Muscle of arm (tissue), 12 donors: ENCODE data around the gene ACVR1. TPM values are rescaled to one million over a fixed set of nuclear protein-coding genes. Genes with fewer than 3 reads are reported as not detected.

Experiments
- DNase-seq: peaks from one replicate; pipeline ENCODE4 v3.0.0-alpha.2; 2013
- polyA plus RNA-seq, 12 donors: library from polyadenylated mRNA; unstranded; fragments of 120-200 nt; gene quantifications; one replicate each; pipeline ENCODE4 v1.2.1, GENCODE V29; 2013; ENCODE audit not compliant: insufficient read length in 12 of 12

Gene ACVR1
- polyA plus RNA-seq, 12 donors = 24.4 to 43.0 (median 32.5) TPM; not detected in 1

DNA sequence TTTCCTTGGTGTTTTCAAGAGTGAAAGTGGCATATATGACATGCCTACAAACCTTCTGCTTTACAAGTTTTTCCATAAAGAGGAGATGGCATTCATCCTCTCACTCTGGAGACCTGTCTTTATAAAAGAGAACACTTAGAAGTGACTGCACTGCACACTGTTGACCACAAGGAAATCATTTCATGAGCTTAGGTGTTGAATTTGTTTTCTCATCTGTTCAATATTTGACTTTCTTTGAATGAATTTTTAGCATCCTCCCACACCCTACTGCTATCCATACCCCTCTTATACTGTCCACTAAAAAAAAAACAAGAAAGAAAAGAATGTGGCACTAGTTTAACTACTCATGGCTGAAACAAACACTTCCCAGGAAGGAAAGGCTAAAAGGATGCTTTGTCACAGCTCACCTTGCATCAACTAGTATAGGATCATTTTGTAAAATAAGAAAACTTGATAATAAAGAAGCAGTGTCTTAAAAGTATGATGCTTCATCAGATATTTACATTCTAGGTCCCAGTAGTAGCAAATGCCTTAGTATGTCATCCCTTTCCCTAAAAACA, 83.0 kb downstream of the ACVR1 start:
- no peak for DNase-seq

GRCh38 chr2:157792335-157793052, 83.6 kb downstream of the ACVR1 start:
- DNase-seq = no peak

DNA sequence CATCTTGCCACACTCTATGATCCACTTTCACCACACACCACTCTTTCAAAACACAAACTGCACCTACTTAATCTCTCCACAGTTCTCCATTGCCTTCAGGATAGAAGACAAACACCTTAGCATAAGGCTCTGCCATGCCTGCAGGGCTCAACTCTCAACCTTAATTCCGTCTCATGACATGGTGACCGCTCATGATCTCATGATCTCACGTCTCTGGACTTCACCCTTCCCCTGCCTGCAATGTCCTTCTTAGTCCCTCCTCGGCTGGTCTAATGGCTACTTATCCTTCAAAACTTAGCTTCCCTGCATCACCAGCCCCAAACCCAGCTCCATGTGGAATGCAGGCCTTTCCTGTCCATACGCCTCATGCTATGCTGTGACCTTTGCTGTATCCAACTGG, 85.3 kb downstream of the ACVR1 start:
- no peak for DNase-seq

GRCh38 chr2:157789933-157790511, 86.1 kb downstream of the ACVR1 start:
- DNase-seq = peak; percentile 40

- DNase-seq = no peak
These were observed 86.9 kb downstream of the ACVR1 start for GRCh38 chr2:157789256-157789655.

DNA sequence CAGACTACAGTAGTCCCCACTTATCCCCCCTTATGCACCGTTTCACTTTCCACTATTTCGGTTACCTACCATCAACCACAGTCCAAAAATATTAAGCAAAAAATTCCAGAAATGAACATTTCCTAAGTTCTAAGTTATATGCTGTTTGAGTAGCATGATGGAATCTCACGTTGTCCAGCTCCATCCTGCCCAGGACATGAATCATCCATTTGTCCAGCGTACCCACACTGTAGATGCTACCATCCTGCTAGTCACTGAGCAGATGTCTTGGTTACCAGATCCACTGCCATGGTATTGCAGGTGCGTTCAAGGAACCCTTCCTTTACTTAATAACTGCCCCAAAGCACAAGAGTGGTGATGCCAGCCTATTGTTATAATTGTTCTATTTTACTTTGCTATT, 87.9 kb downstream of the ACVR1 start:
- no peak for DNase-seq

DNA sequence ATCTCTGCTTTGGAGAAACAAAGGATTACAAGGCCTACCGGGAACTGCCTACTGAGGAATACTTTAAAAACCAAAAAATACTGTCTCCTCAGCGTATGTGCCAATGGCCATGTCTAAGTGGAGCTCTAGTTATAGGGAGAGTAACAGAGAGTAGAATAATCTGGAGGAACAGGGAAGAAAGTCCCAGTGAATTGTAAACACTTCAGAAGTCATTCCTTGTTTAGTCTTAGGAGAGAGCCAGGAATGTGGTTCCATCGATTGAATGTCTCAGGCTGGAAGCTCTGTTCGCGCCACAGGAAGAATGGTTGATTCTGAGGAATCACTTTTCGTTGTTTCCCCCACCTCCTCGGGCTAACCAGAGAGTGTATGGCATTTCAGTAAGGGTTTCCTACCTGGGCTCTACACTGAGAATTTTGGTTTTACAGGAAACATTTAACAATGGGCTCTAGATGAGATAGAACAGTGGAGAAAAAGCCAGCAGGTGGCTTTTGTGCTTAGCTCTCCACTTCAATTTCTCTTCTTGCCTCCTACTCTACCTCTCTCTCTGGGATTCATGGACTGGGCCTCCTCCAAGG, 88.7 kb downstream of the ACVR1 start:
- no peak for DNase-seq

DNA sequence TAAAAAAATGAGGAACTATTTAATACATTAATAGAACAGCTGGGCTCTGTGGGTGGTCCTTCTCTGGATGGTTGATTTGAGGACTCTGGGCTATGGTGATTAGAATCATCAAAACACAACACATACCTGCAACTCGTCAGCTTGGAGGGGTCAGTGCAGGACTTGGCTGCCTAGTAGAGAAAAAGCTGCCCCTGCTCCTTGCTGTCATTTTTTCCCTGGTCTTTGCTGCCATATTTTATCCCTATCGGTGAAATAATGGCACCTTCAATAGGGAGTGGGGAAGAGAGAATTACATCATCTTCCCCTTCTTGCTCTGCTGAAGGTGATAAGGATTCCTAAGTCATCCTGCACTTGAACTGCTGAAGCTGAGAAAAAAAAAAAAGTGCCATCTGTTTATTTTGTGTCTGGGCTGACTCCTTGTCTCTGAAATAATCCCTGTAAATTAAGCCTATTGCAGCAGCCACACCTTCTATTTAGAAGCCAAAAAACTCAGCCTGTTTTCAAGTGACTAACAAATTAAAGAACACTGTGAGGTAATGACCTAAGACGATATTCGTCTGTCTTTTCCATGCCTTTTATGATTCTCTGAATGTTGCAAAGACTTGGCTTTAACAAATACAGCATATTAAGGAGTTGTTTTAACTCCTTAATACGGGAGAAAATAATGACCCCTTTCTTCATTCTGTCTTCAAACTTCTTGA, 89.3 kb downstream of the ACVR1 start:
- no peak for DNase-seq

DNA sequence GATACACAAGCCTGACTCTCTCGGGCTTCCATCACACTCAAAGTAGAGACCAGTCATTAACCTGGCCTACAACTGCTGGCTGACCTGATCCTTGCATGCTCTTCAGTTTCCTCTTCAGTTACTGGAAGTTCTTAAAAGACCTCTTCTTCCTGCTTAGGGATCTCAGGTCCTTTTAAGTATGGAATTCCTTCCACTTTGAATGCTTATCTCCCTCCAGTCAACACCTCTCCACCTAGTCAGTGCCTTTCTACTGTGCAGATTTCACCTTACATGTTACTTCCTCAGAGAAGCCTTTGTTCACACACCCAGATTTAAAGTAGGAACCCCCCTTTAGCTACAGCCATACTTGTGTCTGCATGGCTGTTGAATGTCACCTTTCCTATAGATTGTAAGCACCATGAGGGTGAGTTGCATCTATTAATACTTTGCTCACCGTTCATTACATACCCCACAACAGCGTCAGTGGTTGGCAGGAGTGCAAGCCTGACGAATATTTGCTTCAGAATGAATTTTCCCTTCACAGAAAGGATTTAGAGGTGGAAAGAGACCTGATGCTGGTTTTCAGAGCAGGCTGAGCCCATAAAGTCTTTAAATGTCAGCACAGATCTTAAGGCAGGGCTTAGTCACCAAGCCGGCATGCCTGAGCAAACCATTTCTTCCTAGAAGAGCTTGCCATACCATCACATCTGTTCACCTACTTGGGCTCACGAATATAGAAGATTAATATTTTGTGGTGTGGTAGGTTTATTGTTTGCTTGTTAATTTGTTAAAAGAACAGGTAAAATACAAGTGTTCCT, 90.1 kb downstream of the ACVR1 start:
- DNase-seq = no peak

DNA sequence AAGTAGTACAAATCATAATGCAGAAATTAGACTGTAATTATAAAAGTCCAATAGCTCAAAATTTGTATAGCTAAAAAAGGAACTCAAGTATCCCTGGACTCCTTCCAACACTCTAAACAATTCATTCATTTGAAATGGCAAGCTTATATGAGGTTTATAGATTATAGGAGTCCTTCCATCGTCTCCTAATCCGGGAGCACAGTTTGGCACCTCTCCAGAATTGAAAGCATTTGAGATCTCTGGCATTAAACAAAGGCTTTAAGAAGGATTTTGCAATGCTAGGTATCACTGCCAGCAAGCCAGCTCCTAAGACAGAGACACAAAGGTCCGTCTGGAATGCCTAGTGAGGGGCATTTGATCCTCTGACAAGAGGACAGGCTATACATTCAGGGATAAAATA, 90.9 kb downstream of the ACVR1 start:
- no peak for DNase-seq

GRCh38 chr2:157784823-157785175, 91.3 kb downstream of the ACVR1 start:
- DNase-seq = no peak

- DNase-seq = no peak
These were observed 91.8 kb downstream of the ACVR1 start for GRCh38 chr2:157784169-157784822.

GRCh38 chr2:157783245-157783644, 92.9 kb downstream of the ACVR1 start:
- DNase-seq = no peak

DNA sequence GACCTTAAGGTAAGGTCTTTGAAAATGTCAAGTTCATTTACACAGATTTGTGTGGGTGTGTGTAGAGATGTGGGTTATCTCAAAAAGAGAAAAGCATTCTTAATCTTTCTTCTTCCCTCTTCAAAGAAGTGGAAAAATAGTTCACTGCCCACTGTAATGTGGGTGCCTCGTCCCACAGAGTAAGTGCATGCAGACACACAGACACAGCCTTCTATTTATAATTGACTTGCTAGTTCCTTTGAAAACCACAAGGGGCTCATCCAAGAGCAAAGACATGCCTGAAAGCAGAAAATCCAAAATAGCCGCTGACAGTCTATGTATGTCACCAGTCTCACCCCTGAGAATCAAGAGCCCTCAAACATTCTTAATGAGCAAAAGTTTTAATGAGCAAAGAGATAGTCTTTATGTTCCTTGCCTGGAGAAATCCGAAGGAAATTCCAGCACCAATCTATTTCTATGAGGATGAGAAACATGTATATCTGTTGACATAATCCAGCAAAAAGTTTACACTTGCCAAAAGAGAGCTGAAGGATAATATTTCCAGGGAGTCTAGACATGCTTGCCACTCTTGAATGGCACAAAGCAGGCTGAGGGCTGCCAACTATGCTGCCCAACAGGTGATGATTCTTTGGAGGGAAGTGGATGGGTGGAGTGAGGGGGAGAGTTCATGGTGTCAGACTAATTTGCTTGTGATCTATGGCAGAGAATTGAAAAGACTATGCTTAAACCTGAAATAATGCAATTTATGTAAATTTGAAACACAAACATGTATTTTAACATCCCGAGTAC, 93.9 kb downstream of the ACVR1 start:
- DNase-seq = no peak

DNA sequence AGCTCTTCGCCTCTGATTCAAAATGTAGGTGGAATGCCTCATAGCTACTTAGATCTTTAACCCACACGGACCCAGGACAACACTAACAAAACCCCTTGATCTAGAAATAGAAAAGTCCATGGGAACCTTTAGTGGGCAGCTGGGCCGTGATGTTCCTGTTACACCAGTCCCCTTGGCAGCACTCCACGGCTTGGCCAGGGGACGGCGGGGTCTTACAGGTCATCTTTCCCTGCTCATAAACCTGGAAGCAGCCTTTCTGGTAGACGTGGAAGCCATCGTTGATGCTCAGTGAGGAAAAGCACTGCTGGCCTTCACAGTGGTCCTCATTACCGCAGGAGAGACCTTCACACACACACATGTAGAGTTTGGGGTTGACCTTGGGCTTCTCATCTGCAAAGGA, 95.9 kb downstream of the ACVR1 start:
- no peak for DNase-seq

- DNase-seq = no peak
These were observed 96.3 kb downstream of the ACVR1 start for GRCh38 chr2:157779794-157780193.

GRCh38 chr2:157777427-157777826, 98.7 kb downstream of the ACVR1 start:
- DNase-seq = no peak

- DNase-seq = no peak
These were observed 104.9 kb downstream of the ACVR1 start for GRCh38 chr2:157771234-157771633.

DNA sequence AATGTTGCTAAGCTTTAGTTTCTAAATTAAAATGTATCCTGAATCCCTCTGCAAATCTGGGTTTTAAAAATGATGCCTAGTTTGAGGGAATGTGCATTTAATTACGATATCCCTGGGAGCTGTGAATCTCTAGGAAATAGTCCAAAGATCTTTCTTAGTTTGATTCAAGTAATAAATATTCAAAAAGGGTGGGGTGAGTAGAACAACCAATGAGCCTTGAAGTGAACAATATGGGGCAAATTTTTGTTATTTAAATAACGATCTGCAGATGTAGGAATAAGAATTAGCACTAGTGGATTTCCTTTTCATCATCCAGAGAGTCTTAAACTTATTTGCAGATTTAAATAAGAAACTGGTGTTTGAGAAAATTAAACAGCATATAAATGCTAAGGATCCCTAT, 106.3 kb downstream of the ACVR1 start:
- no peak for DNase-seq

GRCh38 chr2:157764386-157764785, 111.7 kb downstream of the ACVR1 start:
- no peak for DNase-seq
